ENCODE measurements around the gene TBL1XR1.

The TBL1XR1 gene

DNA sequence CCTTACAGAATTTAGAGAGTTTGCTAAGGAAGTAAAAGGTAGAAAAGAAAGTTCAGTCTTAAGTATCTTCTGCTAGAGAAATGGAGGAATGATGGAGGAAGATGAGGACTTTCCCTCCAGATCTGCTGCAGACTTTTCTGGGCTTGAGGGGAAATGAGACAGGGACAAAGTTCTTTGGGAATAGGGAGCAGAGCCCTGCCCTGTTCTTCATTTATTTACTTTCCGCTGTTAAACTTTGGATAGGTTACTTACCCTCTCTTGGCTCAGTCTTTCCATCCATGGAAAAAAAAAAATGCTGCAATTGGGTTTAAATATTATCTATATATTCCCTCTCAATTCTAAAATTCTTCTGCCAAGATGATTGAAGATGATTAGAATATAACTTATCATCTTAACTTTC lies 202.9 kb downstream of the TBL1XR1 start:
- no peaks in the 10 kb centered on the region for H3K36me3 ChIP-seq (ENCODE audit: control insufficient read depth in 1 of 2, insufficient read depth in 2 of 2, low read depth in 1 of 2, low read length in 2 of 2)
- H2BK15ac ChIP-seq (ENCODE audit: low read depth, poor library complexity, severe bottlenecking), result no peak overlapping the region
- no peak overlapping the region for H4K8ac ChIP-seq (ENCODE audit: low read length)
- H2BK12ac ChIP-seq (ENCODE audit: low read length in 2 of 2), result no peak overlapping the region
- H3K4me1 ChIP-seq (ENCODE audit: control insufficient read depth, insufficient read depth, low read depth, low read length), result no peaks in the 10 kb centered on the region
- no peaks in the 10 kb centered on the region for H3K27me3 ChIP-seq (ENCODE audit: control insufficient read depth in 1 of 2, insufficient read depth in 1 of 2, low read length in 2 of 2)
- H2BK120ac ChIP-seq (ENCODE audit: low read depth, low read length), result no peak overlapping the region
- H3K79me1 ChIP-seq (replicated peaks; ENCODE audit: low read length, poor library complexity, severe bottlenecking), result no peaks in the 10 kb centered on the region
- DNase-seq, result no peak
- no peak overlapping the region for H3K4me3 ChIP-seq (ENCODE audit: insufficient read depth in 1 of 2, low read depth in 1 of 2, low read length in 2 of 2)
- no CpG with 5 or more reads among the region's 1 CpG for WGBS
- no peak overlapping the region for H3K14ac ChIP-seq (ENCODE audit: low read length in 2 of 2)
- no peak overlapping the region for H3K18ac ChIP-seq (ENCODE audit: low read depth in 1 of 2, low read length in 2 of 2)
- H3K9ac ChIP-seq (ENCODE audit: low read length), result no peak overlapping the region
- H3K27ac ChIP-seq (ENCODE audit: low read length, poor library complexity, severe bottlenecking), result no peak overlapping the region
- no peak overlapping the region for H2BK5ac ChIP-seq (ENCODE audit: low read depth, low read length, poor library complexity, severe bottlenecking)
- no peak overlapping the region for H3K23ac ChIP-seq (ENCODE audit: low read length in 2 of 2)
- no peak overlapping the region for H4K91ac ChIP-seq (ENCODE audit: low read length)
- H3K4ac ChIP-seq (ENCODE audit: low read depth in 1 of 2, low read length in 2 of 2), result no peak overlapping the region
- H2AFZ ChIP-seq (ENCODE audit: low read depth, low read length), result no peak overlapping the region
- no peaks in the 10 kb centered on the region for H3K9me3 ChIP-seq (ENCODE audit: control insufficient read depth, low read length)
- H2AK5ac ChIP-seq (ENCODE audit: low read length, severe bottlenecking), result no peak overlapping the region
- no peak overlapping the region for H3K4me2 ChIP-seq (ENCODE audit: low read length, poor library complexity, severe bottlenecking)

DNA sequence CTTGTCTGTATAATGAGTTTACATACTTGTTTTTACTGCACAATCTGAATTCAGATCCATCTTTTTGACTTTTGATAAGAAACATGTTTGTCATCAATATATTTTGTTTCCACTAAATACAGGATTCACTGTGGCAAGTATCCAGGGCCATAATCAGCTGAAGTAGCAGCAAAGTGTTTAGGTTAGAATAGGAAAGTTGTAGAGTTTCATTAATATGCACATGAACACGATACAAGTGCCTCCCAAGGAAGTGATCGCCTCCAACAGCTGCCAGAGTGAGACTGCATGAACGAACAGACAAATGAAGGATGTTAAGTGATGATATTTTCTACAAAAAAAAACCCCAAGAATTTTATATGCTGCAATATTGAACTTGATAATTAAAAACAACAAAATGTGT lies 204.3 kb downstream of the TBL1XR1 start:
- no peak overlapping the region for H2BK15ac ChIP-seq (ENCODE audit: low read depth, poor library complexity, severe bottlenecking)
- no peak overlapping the region for H3K9ac ChIP-seq (ENCODE audit: low read length)
- no peak overlapping the region for H2BK120ac ChIP-seq (ENCODE audit: low read depth, low read length)
- H2AK5ac ChIP-seq (ENCODE audit: low read length, severe bottlenecking), result no peak overlapping the region
- no peaks in the 10 kb centered on the region for H3K9me3 ChIP-seq (ENCODE audit: control insufficient read depth, low read length)
- DNase-seq, result no peak
- H3K27ac ChIP-seq (ENCODE audit: low read length, poor library complexity, severe bottlenecking), result no peak overlapping the region
- no peaks in the 10 kb centered on the region for H3K79me1 ChIP-seq (replicated peaks; ENCODE audit: low read length, poor library complexity, severe bottlenecking)
- no peaks in the 10 kb centered on the region for H3K4me1 ChIP-seq (ENCODE audit: control insufficient read depth, insufficient read depth, low read depth, low read length)
- H2BK5ac ChIP-seq (ENCODE audit: low read depth, low read length, poor library complexity, severe bottlenecking), result no peak overlapping the region
- H3K4me2 ChIP-seq (ENCODE audit: low read length, poor library complexity, severe bottlenecking), result no peak overlapping the region
- H3K14ac ChIP-seq (ENCODE audit: low read length in 2 of 2), result no peak overlapping the region
- no peak overlapping the region for H2AFZ ChIP-seq (ENCODE audit: low read depth, low read length)
- WGBS, result 100% methylated on average over 1 of the region's 3 CpGs
- H3K18ac ChIP-seq (ENCODE audit: low read depth in 1 of 2, low read length in 2 of 2), result no peak overlapping the region
- no peaks in the 10 kb centered on the region for H3K27me3 ChIP-seq (ENCODE audit: control insufficient read depth in 1 of 2, insufficient read depth in 1 of 2, low read length in 2 of 2)
- H4K8ac ChIP-seq (ENCODE audit: low read length), result no peak overlapping the region
- no peak overlapping the region for H3K23ac ChIP-seq (ENCODE audit: low read length in 2 of 2)
- no peak overlapping the region for H3K4me3 ChIP-seq (ENCODE audit: insufficient read depth in 1 of 2, low read depth in 1 of 2, low read length in 2 of 2)
- no peaks in the 10 kb centered on the region for H3K36me3 ChIP-seq (ENCODE audit: control insufficient read depth in 1 of 2, insufficient read depth in 2 of 2, low read depth in 1 of 2, low read length in 2 of 2)
- H4K91ac ChIP-seq (ENCODE audit: low read length), result no peak overlapping the region
- no peak overlapping the region for H3K4ac ChIP-seq (ENCODE audit: low read depth in 1 of 2, low read length in 2 of 2)
- H2BK12ac ChIP-seq (ENCODE audit: low read length in 2 of 2), result no peak overlapping the region

- Histone ChIP-seq H3K23ac (ENCODE audit: low read length in 2 of 2) (no peak overlapping the region), H4K8ac (ENCODE audit: low read length) (no peak overlapping the region), H2BK120ac (ENCODE audit: low read depth, low read length) (no peak overlapping the region), H2BK5ac (ENCODE audit: low read depth, low read length, poor library complexity, severe bottlenecking) (no peak overlapping the region), H3K4me3 (ENCODE audit: insufficient read depth in 1 of 2, low read depth in 1 of 2, low read length in 2 of 2) (no peak overlapping the region), H2BK15ac (ENCODE audit: low read depth, poor library complexity, severe bottlenecking) (no peak overlapping the region), H3K27me3 (ENCODE audit: control insufficient read depth in 1 of 2, insufficient read depth in 1 of 2, low read length in 2 of 2) (no peaks in the 10 kb centered on the region), H3K4me1 (ENCODE audit: control insufficient read depth, insufficient read depth, low read depth, low read length) (no peaks in the 10 kb centered on the region), H3K36me3 (ENCODE audit: control insufficient read depth in 1 of 2, insufficient read depth in 2 of 2, low read depth in 1 of 2, low read length in 2 of 2) (no peaks in the 10 kb centered on the region), H3K9ac (ENCODE audit: low read length) (no peak overlapping the region), H3K27ac (ENCODE audit: low read length, poor library complexity, severe bottlenecking) (no peak overlapping the region), H2BK12ac (ENCODE audit: low read length in 2 of 2) (no peak overlapping the region), H3K18ac (ENCODE audit: low read depth in 1 of 2, low read length in 2 of 2) (no peak overlapping the region), H2AK5ac (ENCODE audit: low read length, severe bottlenecking) (no peak overlapping the region), H4K91ac (ENCODE audit: low read length) (no peak overlapping the region), H2AFZ (ENCODE audit: low read depth, low read length) (no peak overlapping the region), H3K9me3 (ENCODE audit: control insufficient read depth, low read length) (no peaks in the 10 kb centered on the region), H3K4ac (ENCODE audit: low read depth in 1 of 2, low read length in 2 of 2) (no peak overlapping the region), H3K79me1 (replicated peaks; ENCODE audit: low read length, poor library complexity, severe bottlenecking) (no peaks in the 10 kb centered on the region), H3K14ac (ENCODE audit: low read length in 2 of 2) (no peak overlapping the region), H3K4me2 (ENCODE audit: low read length, poor library complexity, severe bottlenecking) (no peak overlapping the region)
- WGBS, result 98% methylated on average over 7 of the region's 11 CpGs
- DNase-seq, result no peak
Measured at GRCh38 chr3:176992565-176992964, 204.7 kb downstream of the TBL1XR1 start.

- no peak overlapping the region for H3K9ac ChIP-seq (ENCODE audit: low read length)
- H3K4me2 ChIP-seq (ENCODE audit: low read length, poor library complexity, severe bottlenecking), result no peak overlapping the region
- H3K27ac ChIP-seq (ENCODE audit: low read length, poor library complexity, severe bottlenecking), result no peak overlapping the region
- no peaks in the 10 kb centered on the region for H3K4me1 ChIP-seq (ENCODE audit: control insufficient read depth, insufficient read depth, low read depth, low read length)
- H3K18ac ChIP-seq (ENCODE audit: low read depth in 1 of 2, low read length in 2 of 2), result no peak overlapping the region
- H2BK5ac ChIP-seq (ENCODE audit: low read depth, low read length, poor library complexity, severe bottlenecking), result no peak overlapping the region
- H2BK120ac ChIP-seq (ENCODE audit: low read depth, low read length), result no peak overlapping the region
- no peak overlapping the region for H4K91ac ChIP-seq (ENCODE audit: low read length)
- H2AFZ ChIP-seq (ENCODE audit: low read depth, low read length), result no peak overlapping the region
- no peak overlapping the region for H3K4me3 ChIP-seq (ENCODE audit: insufficient read depth in 1 of 2, low read depth in 1 of 2, low read length in 2 of 2)
- H2AK5ac ChIP-seq (ENCODE audit: low read length, severe bottlenecking), result no peak overlapping the region
- no peak overlapping the region for H3K4ac ChIP-seq (ENCODE audit: low read depth in 1 of 2, low read length in 2 of 2)
- no peaks in the 10 kb centered on the region for H3K79me1 ChIP-seq (replicated peaks; ENCODE audit: low read length, poor library complexity, severe bottlenecking)
- H3K27me3 ChIP-seq (ENCODE audit: control insufficient read depth in 1 of 2, insufficient read depth in 1 of 2, low read length in 2 of 2), result no peaks in the 10 kb centered on the region
- WGBS, result 87% methylated on average over 3 of the region's 3 CpGs
- H3K9me3 ChIP-seq (ENCODE audit: control insufficient read depth, low read length), result no peaks in the 10 kb centered on the region
- no peak overlapping the region for H2BK15ac ChIP-seq (ENCODE audit: low read depth, poor library complexity, severe bottlenecking)
- no peak overlapping the region for H2BK12ac ChIP-seq (ENCODE audit: low read length in 2 of 2)
- H4K8ac ChIP-seq (ENCODE audit: low read length), result no peak overlapping the region
- no peak overlapping the region for H3K14ac ChIP-seq (ENCODE audit: low read length in 2 of 2)
- H3K23ac ChIP-seq (ENCODE audit: low read length in 2 of 2), result no peak overlapping the region
- H3K36me3 ChIP-seq (ENCODE audit: control insufficient read depth in 1 of 2, insufficient read depth in 2 of 2, low read depth in 1 of 2, low read length in 2 of 2), result no peaks in the 10 kb centered on the region
- no peak for DNase-seq
Measured at GRCh38 chr3:176988795-176989194, 208.5 kb downstream of the TBL1XR1 start.
